Measurements from ENCODE around the gene EIPR1.
"Not testable (repeated sequence)": the region's sequence is repeated elsewhere in the genome, so short reads cannot be mapped to it uniquely, and the experiment has no call there.

EIPR1 gene

GRCh38 chr2:3184167-3184566 is 193.5 kb downstream of the EIPR1 start:
- TF ChIP-seq CTCF (IDR thresholded peaks at IDR 0.05; ENCODE audit: control insufficient read depth, extremely low read depth, insufficient read depth): no peak
- H3K4me3 ChIP-seq (ENCODE audit: low read depth, low read length): no peak overlapping the region
- DNase-seq (ENCODE audit: low read depth): no peak

GRCh38 chr2:3183766-3184165 is 193.9 kb downstream of the EIPR1 start:
- DNase-seq (ENCODE audit: low read depth): no peak
- no peak for TF ChIP-seq CTCF (IDR thresholded peaks at IDR 0.05; ENCODE audit: control insufficient read depth, extremely low read depth, insufficient read depth)
- no peak overlapping the region for H3K4me3 ChIP-seq (ENCODE audit: low read depth, low read length)

- no peak for TF ChIP-seq CTCF (IDR thresholded peaks at IDR 0.05; ENCODE audit: control insufficient read depth, extremely low read depth, insufficient read depth)
- DNase-seq (ENCODE audit: low read depth): no peak
- H3K4me3 ChIP-seq (ENCODE audit: low read depth, low read length): no peak overlapping the region
Observed at GRCh38 chr2:3182848-3183247, 194.8 kb downstream of the EIPR1 start.

GRCh38 chr2:3181416-3182010 is 196.1 kb downstream of the EIPR1 start:
- TF ChIP-seq CTCF (IDR thresholded peaks at IDR 0.05; ENCODE audit: control insufficient read depth, extremely low read depth, insufficient read depth): no peak
- no peak for DNase-seq (ENCODE audit: low read depth)
- no peak overlapping the region for H3K4me3 ChIP-seq (ENCODE audit: low read depth, low read length)

- DNase-seq (ENCODE audit: low read depth); H3K4me3 ChIP-seq (ENCODE audit: low read depth, low read length): not testable (repeated sequence)
Observed at GRCh38 chr2:3180909-3181221, 196.8 kb downstream of the EIPR1 start.

GRCh38 chr2:3180082-3180908 is 197.3 kb downstream of the EIPR1 start:
- DNase-seq (ENCODE audit: low read depth): no peak
- no peak for TF ChIP-seq CTCF (IDR thresholded peaks at IDR 0.05; ENCODE audit: control insufficient read depth, extremely low read depth, insufficient read depth)
- H3K4me3 ChIP-seq (ENCODE audit: low read depth, low read length): no peak overlapping the region

- no peak for TF ChIP-seq CTCF (IDR thresholded peaks at IDR 0.05; ENCODE audit: control insufficient read depth, extremely low read depth, insufficient read depth)
- DNase-seq (ENCODE audit: low read depth): no peak
- no peak overlapping the region for H3K4me3 ChIP-seq (ENCODE audit: low read depth, low read length)
Observed at GRCh38 chr2:3179626-3180025, 198.0 kb downstream of the EIPR1 start.

Measured in LNCaP clone FGC (cell line).